Measurements from ENCODE around the gene PACRG.

DNA sequence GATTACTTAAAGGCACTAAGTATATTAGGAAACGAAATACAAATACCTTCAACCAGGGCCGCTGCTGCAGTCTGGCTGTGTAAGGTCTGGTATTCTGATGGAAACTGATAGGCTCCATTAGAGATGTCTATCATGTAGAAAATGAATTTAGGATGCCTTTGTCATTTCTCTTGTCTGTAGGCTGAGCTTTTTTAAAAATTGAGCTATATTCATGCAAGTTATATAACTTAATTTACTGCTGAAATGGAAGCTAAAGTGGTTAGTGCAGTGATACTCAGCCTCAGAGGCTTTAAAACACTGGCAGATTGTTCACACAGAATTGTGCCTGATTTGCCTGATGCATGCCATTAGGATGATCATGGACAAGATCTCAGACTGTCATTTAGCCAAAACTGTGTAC is 400.6 kb downstream of the PACRG start:
- TF ChIP-seq, protein P1, sequence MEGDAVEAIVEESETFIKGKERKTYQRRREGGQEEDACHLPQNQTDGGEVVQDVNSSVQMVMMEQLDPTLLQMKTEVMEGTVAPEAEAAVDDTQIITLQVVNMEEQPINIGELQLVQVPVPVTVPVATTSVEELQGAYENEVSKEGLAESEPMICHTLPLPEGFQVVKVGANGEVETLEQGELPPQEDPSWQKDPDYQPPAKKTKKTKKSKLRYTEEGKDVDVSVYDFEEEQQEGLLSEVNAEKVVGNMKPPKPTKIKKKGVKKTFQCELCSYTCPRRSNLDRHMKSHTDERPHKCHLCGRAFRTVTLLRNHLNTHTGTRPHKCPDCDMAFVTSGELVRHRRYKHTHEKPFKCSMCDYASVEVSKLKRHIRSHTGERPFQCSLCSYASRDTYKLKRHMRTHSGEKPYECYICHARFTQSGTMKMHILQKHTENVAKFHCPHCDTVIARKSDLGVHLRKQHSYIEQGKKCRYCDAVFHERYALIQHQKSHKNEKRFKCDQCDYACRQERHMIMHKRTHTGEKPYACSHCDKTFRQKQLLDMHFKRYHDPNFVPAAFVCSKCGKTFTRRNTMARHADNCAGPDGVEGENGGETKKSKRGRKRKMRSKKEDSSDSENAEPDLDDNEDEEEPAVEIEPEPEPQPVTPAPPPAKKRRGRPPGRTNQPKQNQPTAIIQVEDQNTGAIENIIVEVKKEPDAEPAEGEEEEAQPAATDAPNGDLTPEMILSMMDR (IDR thresholded peaks at IDR 0.05; ENCODE audit: control extremely low read depth in 1 of 3, insufficient read depth in 1 of 3, low read depth in 1 of 3, low read length in 3 of 3), result no peak
- no peak for TF ChIP-seq GABPA (IDR thresholded peaks at IDR 0.05; ENCODE audit: borderline replicate concordance, insufficient read depth, low read length)
- no peak for TF ChIP-seq POLR2A (IDR thresholded peaks at IDR 0.05; ENCODE audit: control extremely low read depth in 1 of 2, low read depth in 2 of 2, low read length in 2 of 2)
- no peak for TF ChIP-seq ZNF274 (IDR thresholded peaks at IDR 0.05; ENCODE audit: borderline replicate concordance, extremely low read depth, low read length)
- TF ChIP-seq HDAC2 (IDR thresholded peaks at IDR 0.05; ENCODE audit: borderline replicate concordance in 1 of 2, low read depth in 2 of 2, low read length in 2 of 2), result no peak
- TF ChIP-seq BACH1 (IDR thresholded peaks at IDR 0.05; ENCODE audit: low read length), result no peak
- TF ChIP-seq SIX5 (IDR thresholded peaks at IDR 0.05; ENCODE audit: low read depth, low read length), result no peak
- TF ChIP-seq FOSL1 (IDR thresholded peaks at IDR 0.05; ENCODE audit: insufficient read depth, low read depth, low read length), result no peak
- TF ChIP-seq, protein P2, sequence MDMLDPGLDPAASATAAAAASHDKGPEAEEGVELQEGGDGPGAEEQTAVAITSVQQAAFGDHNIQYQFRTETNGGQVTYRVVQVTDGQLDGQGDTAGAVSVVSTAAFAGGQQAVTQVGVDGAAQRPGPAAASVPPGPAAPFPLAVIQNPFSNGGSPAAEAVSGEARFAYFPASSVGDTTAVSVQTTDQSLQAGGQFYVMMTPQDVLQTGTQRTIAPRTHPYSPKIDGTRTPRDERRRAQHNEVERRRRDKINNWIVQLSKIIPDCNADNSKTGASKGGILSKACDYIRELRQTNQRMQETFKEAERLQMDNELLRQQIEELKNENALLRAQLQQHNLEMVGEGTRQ (IDR thresholded peaks at IDR 0.05; ENCODE audit: low read length), result no peak
- TF ChIP-seq EZH2 (IDR thresholded peaks at IDR 0.05; ENCODE audit: low read depth, low read length, severe bottlenecking), result no peak
- no peak for TF ChIP-seq CBX5 (IDR thresholded peaks at IDR 0.05; ENCODE audit: low read depth, low read length)
- no peak for TF ChIP-seq PHF8 (conservative IDR thresholded peaks at IDR 0.05; ENCODE audit: low read depth, low read length)
